ENCODE data around the gene MYRFL. TPM values are rescaled to one million over a fixed set of nuclear protein-coding genes. Genes with fewer than 3 reads are reported as not detected.

Gene MYRFL
- total RNA-seq, 2 experiments from 2014 or later: not detected

DNA sequence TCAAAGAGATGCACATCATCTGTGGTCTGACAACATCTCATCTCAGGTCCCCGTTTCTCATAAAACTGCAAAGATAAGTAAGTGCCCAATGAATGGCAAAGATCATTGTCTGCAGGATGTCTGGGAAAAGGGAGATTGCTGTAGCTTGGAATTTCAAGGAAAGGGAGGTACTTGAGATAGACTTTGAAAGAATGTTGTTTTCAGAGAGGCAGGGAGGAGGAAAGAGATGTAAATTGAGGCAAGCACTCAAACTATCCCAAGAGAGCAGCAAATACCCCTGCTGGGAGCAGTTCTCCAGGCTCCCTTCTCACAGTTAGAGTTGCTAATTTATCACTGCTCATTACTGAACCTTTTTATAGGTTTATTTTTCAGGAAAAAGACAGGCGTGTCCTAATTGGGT, 107.1 kb downstream of the MYRFL start:
- intact Hi-C loops (cut with micrococcal nuclease): no loop called here
- TF ChIP-seq, protein P1, sequence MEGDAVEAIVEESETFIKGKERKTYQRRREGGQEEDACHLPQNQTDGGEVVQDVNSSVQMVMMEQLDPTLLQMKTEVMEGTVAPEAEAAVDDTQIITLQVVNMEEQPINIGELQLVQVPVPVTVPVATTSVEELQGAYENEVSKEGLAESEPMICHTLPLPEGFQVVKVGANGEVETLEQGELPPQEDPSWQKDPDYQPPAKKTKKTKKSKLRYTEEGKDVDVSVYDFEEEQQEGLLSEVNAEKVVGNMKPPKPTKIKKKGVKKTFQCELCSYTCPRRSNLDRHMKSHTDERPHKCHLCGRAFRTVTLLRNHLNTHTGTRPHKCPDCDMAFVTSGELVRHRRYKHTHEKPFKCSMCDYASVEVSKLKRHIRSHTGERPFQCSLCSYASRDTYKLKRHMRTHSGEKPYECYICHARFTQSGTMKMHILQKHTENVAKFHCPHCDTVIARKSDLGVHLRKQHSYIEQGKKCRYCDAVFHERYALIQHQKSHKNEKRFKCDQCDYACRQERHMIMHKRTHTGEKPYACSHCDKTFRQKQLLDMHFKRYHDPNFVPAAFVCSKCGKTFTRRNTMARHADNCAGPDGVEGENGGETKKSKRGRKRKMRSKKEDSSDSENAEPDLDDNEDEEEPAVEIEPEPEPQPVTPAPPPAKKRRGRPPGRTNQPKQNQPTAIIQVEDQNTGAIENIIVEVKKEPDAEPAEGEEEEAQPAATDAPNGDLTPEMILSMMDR (IDR thresholded peaks at IDR 0.05): no peak
- no peaks in the 10 kb centered on the region for H3K9me3 Mint-ChIP-seq
- peaks cover 6% of the 10 kb centered on the region for H3K27me3 Mint-ChIP-seq
- CTCF ChIA-PET: interaction anchor here (0.7 kb wide), 1 partner anchor 60 kb away, joined by 3 read pairs; no protein-coding TSS in a partner anchor
- no peaks in the 10 kb centered on the region for H3K4me1 Mint-ChIP-seq (ENCODE audit: low read depth)
- POLR2A ChIA-PET: no interaction called here
- H3K27ac Mint-ChIP-seq: no peak overlapping the region
- no peak overlapping the region for H3K4me3 Mint-ChIP-seq
- no peaks in the 10 kb centered on the region for H3K36me3 Mint-ChIP-seq (ENCODE audit: low read depth)
- ATAC-seq: no peak
- DNase-seq: no peak

DNA sequence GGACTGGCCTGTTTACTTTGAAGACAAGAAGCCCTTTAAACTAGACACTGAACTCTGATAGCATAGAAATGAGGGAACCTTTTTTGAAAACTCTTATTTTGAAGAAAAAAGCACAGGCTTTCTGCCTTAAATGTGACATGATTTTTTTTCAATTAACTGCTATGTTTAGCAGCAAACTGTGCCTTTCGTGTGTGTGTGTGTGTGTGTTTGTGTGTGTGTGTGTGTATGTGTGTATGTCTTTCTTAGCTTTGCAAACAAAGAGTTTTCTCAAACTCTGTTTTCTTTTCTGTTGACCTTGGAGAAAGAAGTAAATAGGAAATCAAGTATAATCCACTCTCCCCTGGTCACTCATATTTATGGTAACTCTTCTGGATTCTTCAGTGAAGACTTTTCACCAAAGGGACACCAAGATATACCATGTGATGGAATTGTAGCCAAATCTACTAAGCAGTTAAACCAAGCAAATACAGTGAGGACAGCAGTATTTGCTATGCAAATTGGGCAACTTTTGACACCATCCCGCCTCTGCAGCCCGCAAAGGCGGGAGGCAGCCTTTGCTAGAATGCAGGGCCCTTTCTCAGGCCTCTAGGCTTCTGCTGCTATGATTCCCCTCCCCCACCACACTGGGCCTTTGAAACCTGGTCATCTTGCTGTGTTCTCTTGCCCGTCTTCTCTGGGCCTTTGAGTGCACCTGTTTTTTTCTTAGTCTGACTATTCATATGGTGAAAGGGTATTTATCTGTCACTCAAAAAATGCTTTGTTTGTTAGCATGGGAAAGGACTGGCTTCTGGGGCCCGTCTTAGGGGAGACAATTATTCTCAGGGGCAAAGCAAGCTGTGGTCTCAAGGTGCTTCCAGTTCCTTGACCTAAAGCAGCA, 107.9 kb downstream of the MYRFL start:
- intact Hi-C loops (cut with micrococcal nuclease): no loop called here

DNA sequence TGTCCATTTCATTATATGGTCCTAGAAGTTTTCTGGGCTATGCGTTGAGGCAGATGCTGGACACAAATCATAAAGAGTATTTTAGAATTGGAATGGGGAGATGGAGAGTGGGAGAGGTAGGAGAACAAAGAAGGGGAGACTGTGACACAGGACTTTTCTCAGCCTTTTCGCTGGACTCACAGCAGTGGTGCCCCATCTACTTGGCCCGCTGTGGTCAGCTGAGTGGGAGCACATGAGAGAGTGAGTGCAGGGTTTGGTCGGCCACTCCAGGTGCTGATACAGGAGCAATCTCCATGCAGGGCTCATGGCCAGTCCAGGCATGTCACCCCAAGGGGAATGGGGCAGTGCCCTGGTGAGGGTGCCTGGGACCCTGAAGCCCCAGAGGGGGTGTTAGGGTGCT, 109.0 kb downstream of the MYRFL start:
- no peak for ATAC-seq

More for the DNA sequence above, 107.9 kb downstream of the MYRFL start:
- ATAC-seq (no peak), DNase-seq (no peak)
- no peaks in the 10 kb centered on the region for H3K4me1 Mint-ChIP-seq (ENCODE audit: low read depth)
- H3K27me3 Mint-ChIP-seq: peaks cover 8% of the 10 kb centered on the region
- ChIA-PET CTCF (interaction anchor here (0.7 kb wide), 1 partner anchor 59 kb away, joined by 3 read pairs; no protein-coding TSS in a partner anchor), POLR2A (no interaction called here)
- no peak overlapping the region for H3K4me3 Mint-ChIP-seq
- H3K9me3 Mint-ChIP-seq: no peaks in the 10 kb centered on the region
- no peaks in the 10 kb centered on the region for H3K36me3 Mint-ChIP-seq (ENCODE audit: low read depth)
- no peak overlapping the region for H3K27ac Mint-ChIP-seq
- TF ChIP-seq, protein P1 (IDR thresholded peaks at IDR 0.05): no peak

DNA sequence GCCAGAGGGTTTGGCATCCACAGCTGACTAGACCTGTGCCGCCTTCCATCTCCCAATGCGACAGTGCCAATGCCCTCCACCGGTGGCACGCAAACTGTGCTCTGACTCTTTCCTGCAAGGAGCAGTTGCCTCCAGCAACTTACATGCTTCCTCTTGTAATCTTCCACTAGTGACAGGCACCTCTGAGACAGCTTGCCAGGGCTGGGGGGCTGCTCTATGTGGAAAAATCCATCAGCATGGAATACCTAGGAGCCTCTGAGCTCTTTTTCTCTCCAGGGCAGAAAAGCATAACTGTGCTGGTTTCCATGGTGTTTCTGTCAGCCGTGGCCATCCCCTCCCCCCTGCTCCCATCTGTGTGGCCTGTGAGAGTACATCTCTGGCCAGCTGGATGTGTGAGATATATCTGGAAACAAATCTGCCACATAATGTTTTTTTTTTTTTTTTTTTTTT, 110.6 kb downstream of the MYRFL start:
- no peaks in the 10 kb centered on the region for H3K36me3 Mint-ChIP-seq (ENCODE audit: low read depth)
- TF ChIP-seq, protein P1 (IDR thresholded peaks at IDR 0.05): no peak
- POLR2A ChIA-PET: no interaction called here
- ATAC-seq (no peak), DNase-seq (no peak)
- intact Hi-C loops (cut with micrococcal nuclease): no loop called here
- H3K4me3 Mint-ChIP-seq: no peak overlapping the region
- H3K27ac Mint-ChIP-seq: no peak overlapping the region
- peaks cover 6% of the 10 kb centered on the region for H3K27me3 Mint-ChIP-seq
- H3K4me1 Mint-ChIP-seq (ENCODE audit: low read depth): no peaks in the 10 kb centered on the region
- CTCF ChIA-PET: no interaction called here
- H3K9me3 Mint-ChIP-seq: no peaks in the 10 kb centered on the region

More for the DNA sequence above, 109.0 kb downstream of the MYRFL start:
- H3K4me3 Mint-ChIP-seq: no peak overlapping the region
- intact Hi-C loops (cut with micrococcal nuclease): no loop called here
- TF ChIP-seq, protein P1 (IDR thresholded peaks at IDR 0.05): no peak
- no peak for DNase-seq
- peaks cover 8% of the 10 kb centered on the region for H3K27me3 Mint-ChIP-seq
- H3K27ac Mint-ChIP-seq: no peak overlapping the region
- H3K36me3 Mint-ChIP-seq (ENCODE audit: low read depth): no peaks in the 10 kb centered on the region
- H3K9me3 Mint-ChIP-seq: no peaks in the 10 kb centered on the region
- ChIA-PET CTCF (no interaction called here), POLR2A (no interaction called here)
- H3K4me1 Mint-ChIP-seq (ENCODE audit: low read depth): no peaks in the 10 kb centered on the region

DNA sequence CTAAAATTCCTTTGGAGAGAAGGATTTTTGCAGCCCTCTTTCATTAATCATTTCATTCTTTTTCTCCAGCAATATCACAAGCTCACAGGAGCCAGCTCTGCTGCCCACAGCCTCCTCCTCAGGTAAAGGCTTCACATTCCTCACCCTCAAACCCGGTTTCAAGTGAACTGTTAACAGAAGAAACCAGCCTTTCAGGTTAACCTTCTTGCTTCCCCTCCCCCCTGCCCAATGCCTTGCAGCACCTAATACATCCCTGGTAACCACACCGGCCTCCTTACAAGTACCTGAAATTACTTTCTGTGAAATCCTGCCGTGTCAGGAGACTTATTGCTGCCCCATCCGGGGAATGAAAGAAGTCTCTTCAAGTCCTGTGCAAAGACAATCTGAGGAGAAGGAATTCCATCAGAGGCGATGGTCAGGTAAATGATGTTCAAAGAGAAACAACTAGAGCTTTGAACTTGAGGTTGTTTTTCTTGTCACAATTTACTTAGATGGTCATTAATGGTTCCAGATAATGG, 111.2 kb downstream of the MYRFL start:
- no peaks in the 10 kb centered on the region for H3K4me1 Mint-ChIP-seq (ENCODE audit: low read depth)
- H3K27me3 Mint-ChIP-seq: peaks cover 6% of the 10 kb centered on the region
- intact Hi-C loops (cut with micrococcal nuclease): no loop called here
- no peak overlapping the region for H3K4me3 Mint-ChIP-seq
- H3K9me3 Mint-ChIP-seq: no peaks in the 10 kb centered on the region
- ATAC-seq (no peak), DNase-seq (no peak)
- H3K27ac Mint-ChIP-seq: no peak overlapping the region
- no peaks in the 10 kb centered on the region for H3K36me3 Mint-ChIP-seq (ENCODE audit: low read depth)
- TF ChIP-seq, protein P1 (IDR thresholded peaks at IDR 0.05): no peak
- ChIA-PET POLR2A (no interaction called here), CTCF (no interaction called here)
